ENCODE measurements around the gene NCEH1. TPM values are rescaled to one million over a fixed set of nuclear protein-coding genes. Genes with fewer than 3 reads are reported as not detected.
A peak's percentile ranks its signal among the peaks of the same experiment; 100 is the strongest.

Gene NCEH1
- total and polyA plus RNA-seq, 12 donors = 8.7 to 66.4 (median 50.9) TPM

DNA sequence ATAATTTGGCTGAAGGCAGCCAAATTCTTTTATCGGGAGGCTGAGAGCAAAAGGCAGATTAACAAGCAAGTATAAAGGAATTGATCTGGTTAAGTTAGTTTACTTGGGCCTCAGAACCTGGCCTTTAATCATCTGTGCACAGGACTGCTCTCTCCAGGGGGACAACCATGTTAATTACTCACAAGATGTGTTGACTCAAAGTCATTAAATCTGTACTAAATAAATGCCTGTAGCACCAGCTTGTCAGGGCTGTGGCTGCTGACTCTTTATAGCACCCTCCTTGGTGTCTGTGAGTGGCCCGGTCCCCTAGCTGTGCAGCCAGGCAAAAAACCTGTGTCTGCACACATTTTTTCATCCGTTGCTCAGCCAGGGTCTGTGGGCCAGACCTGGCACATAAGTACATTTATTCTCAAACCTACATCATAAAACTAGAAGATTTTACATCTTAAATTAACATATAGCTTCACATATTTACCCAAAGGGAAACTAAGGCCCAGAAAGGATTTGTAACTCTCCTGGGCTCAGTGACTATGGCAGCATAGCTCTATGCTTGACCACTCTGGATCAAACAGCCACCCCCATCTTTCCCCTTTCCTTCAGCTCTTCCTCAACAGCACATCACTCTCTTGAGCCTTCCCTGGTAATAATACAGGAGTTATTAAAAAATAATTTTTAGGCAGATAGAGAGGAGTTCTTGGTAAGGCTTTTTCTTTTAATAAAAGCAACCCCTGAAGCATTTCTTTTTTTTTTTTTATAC, 51.4 kb downstream of the NCEH1 start:
- H3K27ac ChIP-seq = peak overlapping the region in 5 of 10 donors; percentile 12 to 54 (median 37)

DNA sequence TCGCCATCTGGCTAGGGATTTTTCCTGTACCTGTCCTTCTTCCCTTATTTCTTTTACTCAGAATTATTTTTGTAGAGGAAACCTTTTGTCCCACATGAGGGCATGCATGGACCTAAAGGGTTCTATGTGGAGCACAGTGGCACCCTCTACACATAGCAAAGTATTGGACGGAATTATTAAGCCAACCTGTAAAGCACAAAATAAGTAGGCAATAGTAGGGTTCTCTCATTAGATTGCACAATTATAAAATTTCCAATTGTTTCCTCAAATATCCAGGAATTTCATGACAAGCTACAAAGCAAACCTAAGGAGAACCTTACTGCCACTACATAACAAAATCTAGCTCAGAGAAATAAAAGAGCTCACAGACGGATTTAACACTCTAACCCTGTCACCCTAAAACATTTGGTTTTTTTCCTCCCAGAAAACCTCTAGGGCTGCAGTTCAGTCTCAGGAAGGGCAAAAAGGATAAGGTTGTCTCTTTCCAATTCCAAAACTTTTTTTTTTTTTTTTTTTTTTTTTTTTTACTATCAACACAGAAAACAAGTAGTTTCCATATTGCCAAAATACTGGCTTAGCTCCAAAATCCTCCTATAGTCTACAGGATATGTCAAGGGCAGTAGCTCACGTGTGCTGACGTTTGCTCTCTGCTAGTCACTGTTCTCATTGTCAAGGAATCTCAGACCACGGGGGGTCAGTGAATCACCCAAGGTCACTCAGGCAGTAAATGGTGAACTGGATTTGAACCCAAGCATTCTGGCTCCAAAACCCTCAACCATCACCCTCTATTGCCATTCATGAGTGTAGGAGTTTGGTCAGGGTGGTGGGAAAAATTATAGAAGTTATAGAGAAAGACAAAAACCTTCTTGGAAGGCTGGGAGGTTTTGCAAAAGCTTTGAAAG, 52.3 kb downstream of the NCEH1 start:
- no peaks in the 10 kb centered on the region for H3K36me3 ChIP-seq
- peaks cover 0 to 26% (median 20%) of the 10 kb centered on the region in 9 donors for H3K4me1 ChIP-seq
- intact Hi-C loops (cut with DNase I) = loop anchor here in 2 of 10 donors (10.0 kb wide), 2 partner anchors 284 to 294 kb away; no protein-coding TSS in a partner anchor
- 53 to 55% methylated on average over 6 of the region's 6 CpGs for WGBS, 2 donors
- no peaks in the 10 kb centered on the region for H3K9me3 ChIP-seq
- DNase-seq = no peak
- no peak for TF ChIP-seq CTCF (IDR thresholded peaks at IDR 0.05)
- H3K4me3 ChIP-seq = no peak overlapping the region
- peak overlapping the region in 6 of 10 donors; percentile 22 to 54 (median 34) for H3K27ac ChIP-seq
- peak; percentile 46 to 89 (median 78) for ATAC-seq
- H3K27me3 ChIP-seq = no peaks in the 10 kb centered on the region

More for the DNA sequence above, 51.4 kb downstream of the NCEH1 start:
- Histone ChIP-seq H3K36me3 (no peaks in the 10 kb centered on the region), H3K9me3 (no peaks in the 10 kb centered on the region), H3K4me3 (no peak overlapping the region), H3K4me1 (peaks cover 0 to 26% (median 20%) of the 10 kb centered on the region in 9 donors), H3K27me3 (no peaks in the 10 kb centered on the region)
- DNase-seq (no peak), ATAC-seq (peak in 6 of 8 donors; percentile 35 to 62 (median 46))
- TF ChIP-seq CTCF (IDR thresholded peaks at IDR 0.05) = no peak
- intact Hi-C loops (cut with DNase I) = loop anchor here in 4 of 10 donors (5.0 to 10.0 kb wide), 4 partner anchors 162 to 305 kb away; no protein-coding TSS in a partner anchor
- 69 to 72% methylated on average over 3 of the region's 3 CpGs for WGBS, 2 donors

DNA sequence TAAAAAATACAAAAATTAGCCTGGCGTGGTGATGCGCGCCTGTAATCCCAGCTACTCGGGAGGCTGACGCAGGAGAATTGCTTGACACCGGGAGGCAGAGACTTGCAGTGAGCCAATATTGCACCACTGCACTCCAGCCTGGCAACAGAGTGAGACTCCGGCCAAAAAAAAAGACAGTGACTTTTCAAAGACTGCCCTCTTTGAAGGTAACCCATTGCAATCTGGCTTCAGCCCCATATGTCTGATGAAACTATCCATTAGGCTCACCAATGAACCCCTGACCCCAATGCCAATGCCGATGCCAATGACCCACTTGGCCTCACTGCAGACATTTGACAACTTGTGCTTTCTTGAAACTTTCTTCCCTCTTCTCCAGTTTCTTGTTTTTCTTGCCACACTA, 54.3 kb downstream of the NCEH1 start:
- Histone ChIP-seq H3K4me1 (peaks cover 0 to 26% (median 20%) of the 10 kb centered on the region in 9 donors), H3K27me3 (no peaks in the 10 kb centered on the region), H3K27ac (no peak overlapping the region), H3K4me3 (no peak overlapping the region), H3K9me3 (no peaks in the 10 kb centered on the region), H3K36me3 (no peaks in the 10 kb centered on the region)
- intact Hi-C loops (cut with DNase I) = loop anchor here in 2 of 10 donors (10.0 kb wide), 2 partner anchors 282 to 292 kb away; no protein-coding TSS in a partner anchor
- TF ChIP-seq CTCF (IDR thresholded peaks at IDR 0.05) = no peak
- no peak for ATAC-seq
- DNase-seq = no peak
- WGBS, 2 donors = 93 to 98% methylated on average over 8 of the region's 8 CpGs

DNA sequence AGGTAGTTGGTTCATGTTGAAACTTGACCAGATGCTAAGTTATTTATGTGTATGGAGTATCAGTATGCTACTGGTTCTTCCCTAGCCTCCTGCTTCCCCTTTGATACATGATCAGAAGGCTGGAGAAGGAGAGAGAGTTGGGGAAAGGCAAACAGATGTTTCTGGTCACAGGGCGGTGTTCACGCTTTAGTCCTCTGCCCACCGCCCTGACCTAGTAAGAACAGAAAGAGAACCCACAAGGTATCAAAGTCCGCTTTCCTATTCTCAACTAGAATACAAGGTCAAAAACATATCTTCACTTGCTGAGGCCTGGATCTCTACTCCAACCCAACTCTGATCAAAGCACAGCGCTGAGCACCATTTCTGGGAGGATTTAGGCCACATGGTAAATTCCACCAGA, 55.5 kb downstream of the NCEH1 start:
- Histone ChIP-seq H3K27ac (no peak overlapping the region), H3K4me3 (no peak overlapping the region), H3K9me3 (no peaks in the 10 kb centered on the region), H3K27me3 (no peaks in the 10 kb centered on the region), H3K36me3 (no peaks in the 10 kb centered on the region), H3K4me1 (peaks cover 0 to 26% (median 20%) of the 10 kb centered on the region in 9 donors)
- DNase-seq = no peak
- no peak for TF ChIP-seq CTCF (IDR thresholded peaks at IDR 0.05)
- 94 to 95% methylated on average over 5 of the region's 5 CpGs for WGBS, 2 donors
- no peak for ATAC-seq
- intact Hi-C loops (cut with DNase I) = loop anchor here in 2 of 10 donors (10.0 kb wide), 2 partner anchors 281 to 291 kb away; no protein-coding TSS in a partner anchor

Measured in heart right ventricle (tissue), 16 donors.